HepG2 (cell line): ENCODE data around the gene FLAD1. TPM values are rescaled to one million over a fixed set of nuclear protein-coding genes. Genes with fewer than 3 reads are reported as not detected.
A peak's percentile ranks its signal among the peaks of the same experiment; 100 is the strongest.

Experiments
- CENPT ChIP-seq: sonication (generic); formaldehyde crosslinking; IDR thresholded peaks from 2 replicates; pipeline ENCODE4 v1.8.0; 2022; ENCODE audit warnings: low read depth, mild to moderate bottlenecking, moderate library complexity, missing genetic modification reagents
- CENPX ChIP-seq: sonication (generic); formaldehyde crosslinking; IDR thresholded peaks from 2 replicates; pipeline ENCODE4 v1.9.0; 2021; ENCODE audit warnings: mild to moderate bottlenecking, missing genetic modification reagents, moderate library complexity
- CHD4 ChIP-seq: fragments of 200-600 bp; sonication (generic); IDR thresholded peaks from 2 replicates; pipeline ENCODE4 v1.7.0; 2017; ENCODE audit warnings: mild to moderate bottlenecking, low read length, borderline replicate concordance
- KLF15 ChIP-seq: sonication (generic); formaldehyde crosslinking; IDR thresholded peaks from 2 replicates; pipeline ENCODE4 v1.8.1; 2023; ENCODE audit warnings: borderline replicate concordance, mild to moderate bottlenecking, inconsistent platforms, missing genetic modification reagents, mixed read lengths
- NFYB ChIP-seq: sonication (generic); formaldehyde crosslinking; IDR thresholded peaks from 2 replicates; pipeline ENCODE4 v1.4.0; 2020; ENCODE audit warnings: missing genetic modification reagents
- PHF5A ChIP-seq: IDR thresholded peaks from one replicate; pipeline ENCODE4 v1.6.1; 2018; ENCODE audit warnings: low read depth, missing genetic modification reagents; ENCODE audit not compliant: unreplicated experiment
- SOX6 ChIP-seq, 2 experiments: fragments of 450-650 bp in 1 of 2; sonication (generic) in 1 of 2; formaldehyde crosslinking in 1 of 2; IDR thresholded peaks; 2 replicates each; pipeline versions ENCODE4 v1.4.0 to v1.6.1; 2017 to 2020; ENCODE audit warnings: antibody characterized with exemption in 1 of 2, mild to moderate bottlenecking in 1 of 2, missing genetic modification reagents in 1 of 2
- TBL1XR1 ChIP-seq: fragments of 150-350 bp; IDR thresholded peaks from 2 replicates; pipeline ENCODE4 v1.6.1; 2014; ENCODE audit warnings: borderline replicate concordance, low read length; ENCODE audit not compliant: partially characterized antibody
- ZNF138 ChIP-seq: sonication (generic); formaldehyde crosslinking; IDR thresholded peaks from 2 replicates; pipeline ENCODE4 v1.5.0; 2020; ENCODE audit warnings: mild to moderate bottlenecking, low read depth, missing genetic modification reagents
- ZNF232 ChIP-seq: sonication (generic); formaldehyde crosslinking; IDR thresholded peaks from 2 replicates; pipeline ENCODE4 v1.4.0; 2020; ENCODE audit warnings: missing genetic modification reagents, borderline replicate concordance
- ZNF530 ChIP-seq: sonication (generic); formaldehyde crosslinking; IDR thresholded peaks from 2 replicates; pipeline ENCODE4 v1.5.0; 2020; ENCODE audit warnings: low read depth, mild to moderate bottlenecking, missing genetic modification reagents
- ZNF547 ChIP-seq: sonication (generic); formaldehyde crosslinking; IDR thresholded peaks from 2 replicates; pipeline ENCODE4 v1.5.1; 2020; ENCODE audit warnings: mild to moderate bottlenecking, missing genetic modification reagents
- ZNF749 ChIP-seq: sonication (generic); formaldehyde crosslinking; IDR thresholded peaks from 2 replicates; pipeline ENCODE4 v1.8.0; 2022; ENCODE audit warnings: mild to moderate bottlenecking, missing genetic modification reagents, moderate library complexity, borderline replicate concordance
- ZNF768 ChIP-seq: sonication (generic); formaldehyde crosslinking; IDR thresholded peaks from 2 replicates; pipeline ENCODE4 v1.4.0; 2020; ENCODE audit warnings: missing genetic modification reagents
- polyA plus RNA-seq, 8 experiments: library from polyadenylated mRNA; depleted of rRNA in 3 of 8; stranded (reverse) in 7 of 8; unstranded in 1 of 8; fragments of >200 nt; fragmentation: Illumina TruSeq in 4 of 8; extraction: Trizol in 4 of 8; gene quantifications; 2 replicates each; pipeline versions ENCODE4 v1.2.1 to v1.2.3, GENCODE V29; 2011 to 2016; ENCODE audit warnings: low read depth in 4 of 8, missing spikeins in 1 of 8, mixed read lengths in 1 of 8; ENCODE audit not compliant: insufficient read depth in 1 of 8
- total RNA-seq, 5 experiments: library from RNA; depleted of rRNA; stranded (reverse); fragments of >200 nt; fragmentation: Illumina TruSeq; extraction: Trizol; gene quantifications; 2 replicates each; pipeline ENCODE4 v1.2.3, GENCODE V29; 2016; ENCODE audit warnings: low read depth in 1 of 5
- TF ChIP-seq, protein P1 (sequence below): sonication (generic); formaldehyde crosslinking; IDR thresholded peaks from 2 replicates; pipeline ENCODE4 v1.5.1; 2020; ENCODE audit warnings: missing genetic modification reagents, mild to moderate bottlenecking, borderline replicate concordance
- TF ChIP-seq, protein P2 (sequence below): sonication (generic); formaldehyde crosslinking; IDR thresholded peaks from 2 replicates; pipeline ENCODE4 v1.5.1; 2020; ENCODE audit warnings: mild to moderate bottlenecking, moderate library complexity, missing genetic modification reagents
- TF ChIP-seq, protein P3 (sequence below): sonication (generic); formaldehyde crosslinking; IDR thresholded peaks from 2 replicates; pipeline ENCODE4 v1.5.0; 2020; ENCODE audit warnings: mild to moderate bottlenecking, missing genetic modification reagents
- TF ChIP-seq, protein P4 (sequence below): sonication (generic); formaldehyde crosslinking; IDR thresholded peaks from 2 replicates; pipeline ENCODE4 v1.4.0; 2020; ENCODE audit warnings: missing genetic modification reagents, borderline replicate concordance
- TF ChIP-seq, protein P5 (sequence below): sonication (generic); formaldehyde crosslinking; IDR thresholded peaks from 2 replicates; pipeline ENCODE4 v1.4.0; 2020; ENCODE audit warnings: missing genetic modification reagents

FLAD1 gene
- total and polyA plus RNA-seq, 2 of the 13 experiments (the other 11 are each of a cell fraction or from before 2014, with no cell fraction given) = 25.9 to 32.8 TPM

DNA sequence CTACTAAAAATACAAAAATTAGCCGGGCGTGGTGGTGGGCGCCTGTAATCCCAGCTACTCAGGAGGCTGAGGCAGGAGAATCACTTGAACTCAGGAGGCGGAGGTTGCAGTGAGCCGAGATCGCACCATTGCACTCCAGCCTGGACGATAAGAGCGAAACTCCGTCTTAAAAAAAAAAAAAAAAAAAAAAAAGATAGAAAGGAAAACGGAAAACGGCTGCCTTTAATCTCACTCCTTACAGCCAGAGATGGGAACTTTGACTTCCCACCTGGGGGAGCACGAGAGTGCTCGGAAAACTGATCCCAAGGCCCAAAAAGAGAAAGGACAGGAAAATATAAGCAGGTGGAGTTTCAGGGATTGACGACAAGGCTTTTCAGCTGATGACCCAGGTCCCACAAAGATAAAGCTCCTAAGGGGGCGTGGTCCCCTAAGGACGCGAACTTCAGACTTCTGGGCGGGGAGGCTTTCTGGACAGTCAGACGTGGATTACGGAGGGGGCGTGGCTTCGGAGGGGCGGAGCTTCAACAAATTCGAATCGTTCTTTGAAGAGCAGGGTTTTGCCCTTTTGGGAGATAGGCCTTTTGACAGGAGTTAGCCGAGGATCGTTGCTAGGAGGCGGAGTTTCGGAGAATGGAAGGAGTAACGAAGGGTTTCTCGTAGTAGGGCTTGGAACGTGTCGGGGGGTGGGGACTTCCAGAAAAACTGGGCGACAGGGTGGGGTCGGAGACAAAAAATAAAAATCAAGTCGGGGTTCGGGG is 9.6 kb upstream of the FLAD1 start (continued):
- TF ChIP-seq, protein P1, sequence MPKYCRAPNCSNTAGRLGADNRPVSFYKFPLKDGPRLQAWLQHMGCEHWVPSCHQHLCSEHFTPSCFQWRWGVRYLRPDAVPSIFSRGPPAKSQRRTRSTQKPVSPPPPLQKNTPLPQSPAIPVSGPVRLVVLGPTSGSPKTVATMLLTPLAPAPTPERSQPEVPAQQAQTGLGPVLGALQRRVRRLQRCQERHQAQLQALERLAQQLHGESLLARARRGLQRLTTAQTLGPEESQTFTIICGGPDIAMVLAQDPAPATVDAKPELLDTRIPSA = 0 out of 2 replicates have a peak, but pooled peaks have one; percentile 26
- TF ChIP-seq ZNF768 (CRISPR knock-in tag) (no peak), PHF5A (CRISPR knock-in tag) (no peak), ZNF547 (CRISPR knock-in tag) (no peak), ZNF530 (no peak), ZNF232 (CRISPR knock-in tag) (no peak), ZNF138 (CRISPR knock-in tag) (no peak), KLF15 (no peak), TBL1XR1 (peak; percentile 74), SOX6 (IDR thresholded peaks at IDR 0.05) (no peak), SOX6 (CRISPR knock-in tag; IDR thresholded peaks at IDR 0.05) (no peak; the same call in 1 of the 2 replicates), NFYB (no peak), ZNF749 (CRISPR knock-in tag) (no peak), CENPT (CRISPR knock-in tag) (no peak), CENPX (CRISPR knock-in tag) (no peak), CHD4 (no peak)
- TF ChIP-seq, protein P2, sequence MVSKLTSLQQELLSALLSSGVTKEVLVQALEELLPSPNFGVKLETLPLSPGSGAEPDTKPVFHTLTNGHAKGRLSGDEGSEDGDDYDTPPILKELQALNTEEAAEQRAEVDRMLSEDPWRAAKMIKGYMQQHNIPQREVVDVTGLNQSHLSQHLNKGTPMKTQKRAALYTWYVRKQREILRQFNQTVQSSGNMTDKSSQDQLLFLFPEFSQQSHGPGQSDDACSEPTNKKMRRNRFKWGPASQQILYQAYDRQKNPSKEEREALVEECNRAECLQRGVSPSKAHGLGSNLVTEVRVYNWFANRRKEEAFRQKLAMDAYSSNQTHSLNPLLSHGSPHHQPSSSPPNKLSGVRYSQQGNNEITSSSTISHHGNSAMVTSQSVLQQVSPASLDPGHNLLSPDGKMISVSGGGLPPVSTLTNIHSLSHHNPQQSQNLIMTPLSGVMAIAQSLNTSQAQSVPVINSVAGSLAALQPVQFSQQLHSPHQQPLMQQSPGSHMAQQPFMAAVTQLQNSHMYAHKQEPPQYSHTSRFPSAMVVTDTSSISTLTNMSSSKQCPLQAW (CRISPR knock-in tag) = no peak; the same call in 1 of the 2 replicates
- TF ChIP-seq, protein P3, sequence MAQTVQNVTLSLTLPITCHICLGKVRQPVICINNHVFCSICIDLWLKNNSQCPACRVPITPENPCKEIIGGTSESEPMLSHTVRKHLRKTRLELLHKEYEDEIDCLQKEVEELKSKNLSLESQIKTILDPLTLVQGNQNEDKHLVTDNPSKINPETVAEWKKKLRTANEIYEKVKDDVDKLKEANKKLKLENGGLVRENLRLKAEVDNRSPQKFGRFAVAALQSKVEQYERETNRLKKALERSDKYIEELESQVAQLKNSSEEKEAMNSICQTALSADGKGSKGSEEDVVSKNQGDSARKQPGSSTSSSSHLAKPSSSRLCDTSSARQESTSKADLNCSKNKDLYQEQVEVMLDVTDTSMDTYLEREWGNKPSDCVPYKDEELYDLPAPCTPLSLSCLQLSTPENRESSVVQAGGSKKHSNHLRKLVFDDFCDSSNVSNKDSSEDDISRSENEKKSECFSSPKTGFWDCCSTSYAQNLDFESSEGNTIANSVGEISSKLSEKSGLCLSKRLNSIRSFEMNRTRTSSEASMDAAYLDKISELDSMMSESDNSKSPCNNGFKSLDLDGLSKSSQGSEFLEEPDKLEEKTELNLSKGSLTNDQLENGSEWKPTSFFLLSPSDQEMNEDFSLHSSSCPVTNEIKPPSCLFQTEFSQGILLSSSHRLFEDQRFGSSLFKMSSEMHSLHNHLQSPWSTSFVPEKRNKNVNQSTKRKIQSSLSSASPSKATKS (CRISPR knock-in tag) = no peak
- TF ChIP-seq, protein P4, sequence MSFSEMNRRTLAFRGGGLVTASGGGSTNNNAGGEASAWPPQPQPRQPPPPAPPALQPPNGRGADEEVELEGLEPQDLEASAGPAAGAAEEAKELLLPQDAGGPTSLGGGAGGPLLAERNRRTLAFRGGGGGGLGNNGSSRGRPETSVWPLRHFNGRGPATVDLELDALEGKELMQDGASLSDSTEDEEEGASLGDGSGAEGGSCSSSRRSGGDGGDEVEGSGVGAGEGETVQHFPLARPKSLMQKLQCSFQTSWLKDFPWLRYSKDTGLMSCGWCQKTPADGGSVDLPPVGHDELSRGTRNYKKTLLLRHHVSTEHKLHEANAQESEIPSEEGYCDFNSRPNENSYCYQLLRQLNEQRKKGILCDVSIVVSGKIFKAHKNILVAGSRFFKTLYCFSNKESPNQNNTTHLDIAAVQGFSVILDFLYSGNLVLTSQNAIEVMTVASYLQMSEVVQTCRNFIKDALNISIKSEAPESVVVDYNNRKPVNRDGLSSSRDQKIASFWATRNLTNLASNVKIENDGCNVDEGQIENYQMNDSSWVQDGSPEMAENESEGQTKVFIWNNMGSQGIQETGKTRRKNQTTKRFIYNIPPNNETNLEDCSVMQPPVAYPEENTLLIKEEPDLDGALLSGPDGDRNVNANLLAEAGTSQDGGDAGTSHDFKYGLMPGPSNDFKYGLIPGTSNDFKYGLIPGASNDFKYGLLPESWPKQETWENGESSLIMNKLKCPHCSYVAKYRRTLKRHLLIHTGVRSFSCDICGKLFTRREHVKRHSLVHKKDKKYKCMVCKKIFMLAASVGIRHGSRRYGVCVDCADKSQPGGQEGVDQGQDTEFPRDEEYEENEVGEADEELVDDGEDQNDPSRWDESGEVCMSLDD = no peak; the same call in 1 of the 2 replicates
- TF ChIP-seq, protein P5, sequence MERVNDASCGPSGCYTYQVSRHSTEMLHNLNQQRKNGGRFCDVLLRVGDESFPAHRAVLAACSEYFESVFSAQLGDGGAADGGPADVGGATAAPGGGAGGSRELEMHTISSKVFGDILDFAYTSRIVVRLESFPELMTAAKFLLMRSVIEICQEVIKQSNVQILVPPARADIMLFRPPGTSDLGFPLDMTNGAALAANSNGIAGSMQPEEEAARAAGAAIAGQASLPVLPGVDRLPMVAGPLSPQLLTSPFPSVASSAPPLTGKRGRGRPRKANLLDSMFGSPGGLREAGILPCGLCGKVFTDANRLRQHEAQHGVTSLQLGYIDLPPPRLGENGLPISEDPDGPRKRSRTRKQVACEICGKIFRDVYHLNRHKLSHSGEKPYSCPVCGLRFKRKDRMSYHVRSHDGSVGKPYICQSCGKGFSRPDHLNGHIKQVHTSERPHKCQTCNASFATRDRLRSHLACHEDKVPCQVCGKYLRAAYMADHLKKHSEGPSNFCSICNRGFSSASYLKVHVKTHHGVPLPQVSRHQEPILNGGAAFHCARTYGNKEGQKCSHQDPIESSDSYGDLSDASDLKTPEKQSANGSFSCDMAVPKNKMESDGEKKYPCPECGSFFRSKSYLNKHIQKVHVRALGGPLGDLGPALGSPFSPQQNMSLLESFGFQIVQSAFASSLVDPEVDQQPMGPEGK (CRISPR knock-in tag) = no peak; the same call in 1 of the 2 replicates
